Tibial nerve (tissue), 3 donors: ENCODE results near the gene FYB1.

Experiments
- CTCF ChIP-seq, 5 experiments: fragments of 200-600 bp in 3 of 5; fragments of 450-650 bp in 2 of 5; sonication (generic) in 3 of 5; IDR thresholded peaks; one replicate each; pipeline ENCODE4 v1.5.1; 2016 to 2019; ENCODE audit warnings: antibody characterized with exemption in 5 of 5, mild to moderate bottlenecking in 3 of 5, moderate library complexity in 2 of 5
- POLR2A ChIP-seq, 2 donors: fragments of 450-650 bp; IDR thresholded peaks; one replicate each; pipeline ENCODE4 v1.6.1; 2017; ENCODE audit warnings: antibody characterized with exemption in 2 of 2, mild to moderate bottlenecking in 2 of 2, moderate library complexity in 2 of 2

GRCh38 chr5:39131210-39132127 is 87.9 kb downstream of the FYB1 start:
- TF ChIP-seq CTCF (IDR thresholded peaks at IDR 0.05) (no peak), POLR2A (IDR thresholded peaks at IDR 0.05) (no peak)
